HUES48 (cell line): Measurements from ENCODE around the gene CREB1.

Source experiments
- H3K27ac ChIP-seq: one replicate; pipeline ENCODE4 v1.7.0; 2013; ENCODE audit warnings: low read depth, low read length, inconsistent platforms
- H3K27me3 ChIP-seq: 2 replicates; pipeline ENCODE4 v1.6.1; 2013; ENCODE audit warnings: mild to moderate bottlenecking, low read length; ENCODE audit not compliant: control insufficient read depth, insufficient read depth
- H3K36me3 ChIP-seq: 2 replicates; pipeline ENCODE4 v1.6.1; 2013; ENCODE audit warnings: low read length; ENCODE audit not compliant: control insufficient read depth, insufficient read depth
- H3K4me1 ChIP-seq: 2 replicates; pipeline ENCODE4 v1.6.1; 2013; ENCODE audit warnings: mild to moderate bottlenecking, low read length; ENCODE audit not compliant: control insufficient read depth, insufficient read depth
- H3K4me3 ChIP-seq: 2 replicates; pipeline ENCODE4 v1.5.1; 2013; ENCODE audit warnings: mild to moderate bottlenecking, low read depth, low read length
- H3K9ac ChIP-seq: 2 replicates; pipeline ENCODE4 v1.6.1; 2013; ENCODE audit warnings: mild to moderate bottlenecking, low read depth, low read length, moderate library complexity
- H3K9me3 ChIP-seq: 2 replicates; pipeline ENCODE4 v1.6.1; 2013; ENCODE audit warnings: low read length; ENCODE audit not compliant: control insufficient read depth, insufficient read depth

The CREB1 gene

DNA sequence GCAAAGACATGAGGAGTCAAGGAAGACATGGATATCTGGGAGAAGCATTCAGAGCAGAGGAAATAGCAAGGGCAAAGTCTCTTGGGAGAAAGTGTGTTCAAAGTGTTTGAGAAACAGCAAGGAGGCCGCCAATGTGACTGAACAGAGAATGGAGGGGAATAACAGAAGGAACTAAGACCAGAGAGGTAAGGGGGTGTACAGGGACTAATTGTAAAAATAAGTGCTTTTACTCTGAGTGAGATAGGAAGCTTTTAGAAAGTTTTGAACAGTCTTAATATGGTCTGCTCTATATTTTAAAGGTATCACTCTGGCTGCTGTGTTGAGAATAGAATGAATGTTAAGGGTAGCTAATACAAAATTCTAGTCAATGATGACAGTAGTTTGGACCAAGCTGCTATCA lies 6.8 kb upstream of the CREB1 start:
- peaks cover 10% of the 10 kb centered on the region for H3K4me1 ChIP-seq
- peaks cover 7% of the 10 kb centered on the region for H3K27me3 ChIP-seq
- no peak overlapping the region for H3K9ac ChIP-seq
- H3K36me3 ChIP-seq: no peaks in the 10 kb centered on the region
- H3K27ac ChIP-seq: no peak overlapping the region
- no peak overlapping the region for H3K4me3 ChIP-seq
- no peaks in the 10 kb centered on the region for H3K9me3 ChIP-seq

- H3K36me3 ChIP-seq: no peaks in the 10 kb centered on the region
Observed at GRCh38 chr2:207525296-207525695, 4.5 kb upstream of the CREB1 start.

DNA sequence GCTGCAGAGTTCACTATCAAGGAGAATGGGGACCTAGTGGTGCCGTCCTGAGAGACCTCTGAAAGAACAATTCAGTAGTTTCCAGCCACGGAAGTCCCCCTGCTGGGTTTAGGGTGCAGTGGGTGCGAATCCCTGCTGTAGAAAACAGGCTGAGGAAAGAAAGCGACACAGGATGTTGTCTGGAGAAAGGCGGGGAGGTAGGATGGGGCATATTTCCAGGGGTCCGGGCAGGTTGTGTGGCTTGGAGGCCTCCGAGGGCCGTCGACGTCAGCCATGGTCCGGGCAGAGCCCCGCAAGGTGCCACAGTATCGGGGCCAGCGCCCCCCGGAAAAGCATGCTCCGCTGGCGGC lies 807 bp upstream of the CREB1 start:
- no peaks in the 10 kb centered on the region for H3K36me3 ChIP-seq
- H3K27me3 ChIP-seq: peaks cover 13% of the 10 kb centered on the region
- H3K4me3 ChIP-seq: peak overlapping the region; percentile 97
- H3K27ac ChIP-seq: peak overlapping the region; percentile 96
- H3K9me3 ChIP-seq: no peaks in the 10 kb centered on the region
- peak overlapping the region; percentile 99 for H3K9ac ChIP-seq
- peaks cover 19% of the 10 kb centered on the region for H3K4me1 ChIP-seq

More at GRCh38 chr2:207525296-207525695, 4.5 kb upstream of the CREB1 start:
- Histone ChIP-seq H3K27ac (no peak overlapping the region), H3K4me1 (peaks cover 16% of the 10 kb centered on the region), H3K9ac (no peak overlapping the region), H3K27me3 (peaks cover 13% of the 10 kb centered on the region), H3K4me3 (no peak overlapping the region), H3K9me3 (no peaks in the 10 kb centered on the region)

- Histone ChIP-seq H3K4me3 (peak overlapping the region; percentile 100), H3K4me1 (peaks cover 23% of the 10 kb centered on the region)
Observed at GRCh38 chr2:207530160-207531031, 634 bp downstream of the CREB1 start.

DNA sequence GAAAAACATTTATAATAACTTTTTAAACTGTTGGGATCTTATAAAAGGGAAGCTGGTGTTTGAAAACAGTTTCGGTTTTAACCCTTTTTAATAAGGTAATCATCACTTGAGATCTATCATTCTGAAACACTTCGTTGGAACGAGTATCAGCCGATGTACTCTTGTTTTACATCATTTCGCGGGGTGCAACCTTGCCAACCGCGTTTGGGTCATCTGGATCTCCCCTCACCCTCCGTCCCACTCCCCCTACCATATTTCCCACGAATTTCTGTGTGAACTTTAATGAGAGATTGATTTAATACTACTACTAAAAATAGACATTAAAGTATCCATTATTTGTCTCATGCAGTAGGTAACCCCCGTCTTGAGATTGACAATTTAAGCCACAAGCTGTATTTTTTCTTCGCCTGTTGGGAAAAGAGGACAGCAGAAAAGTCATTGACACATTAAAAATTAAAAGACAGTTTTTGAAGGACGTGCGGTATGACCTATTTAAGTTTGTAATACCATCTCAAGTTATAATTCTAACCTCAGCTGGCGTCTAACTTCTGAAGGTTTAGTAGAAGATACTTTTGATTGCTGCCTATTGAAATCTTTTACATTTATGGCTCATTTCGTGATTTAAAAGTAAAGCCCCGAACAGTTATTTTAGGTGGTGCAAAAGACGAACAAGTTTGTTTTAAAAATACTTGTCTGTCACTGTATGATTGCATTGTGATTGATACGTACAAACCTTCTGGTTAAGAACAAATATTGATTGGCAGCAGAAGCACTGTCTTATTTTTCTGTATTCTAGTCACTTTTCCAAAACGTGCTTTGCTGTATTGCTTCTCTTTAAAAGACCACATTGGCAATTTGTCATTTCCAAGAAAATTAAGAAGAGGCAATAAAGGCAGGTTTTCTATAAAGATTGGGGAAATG lies 1.5 kb downstream of the CREB1 start:
- Histone ChIP-seq H3K9ac (peak overlapping the region; percentile 94), H3K9me3 (no peaks in the 10 kb centered on the region), H3K27me3 (peaks cover 13% of the 10 kb centered on the region), H3K4me3 (peak overlapping the region; percentile 100), H3K4me1 (peaks cover 23% of the 10 kb centered on the region), H3K27ac (peak overlapping the region; percentile 72), H3K36me3 (0 out of 2 replicates have a peak, but pooled peaks cover 4% of the 10 kb centered on the region)

More at GRCh38 chr2:207530160-207531031, 634 bp downstream of the CREB1 start:
- Histone ChIP-seq H3K9ac (peak overlapping the region; percentile 99), H3K9me3 (no peaks in the 10 kb centered on the region), H3K36me3 (0 out of 2 replicates have a peak, but pooled peaks cover 4% of the 10 kb centered on the region), H3K27me3 (peaks cover 13% of the 10 kb centered on the region), H3K27ac (peak overlapping the region; percentile 96)

DNA sequence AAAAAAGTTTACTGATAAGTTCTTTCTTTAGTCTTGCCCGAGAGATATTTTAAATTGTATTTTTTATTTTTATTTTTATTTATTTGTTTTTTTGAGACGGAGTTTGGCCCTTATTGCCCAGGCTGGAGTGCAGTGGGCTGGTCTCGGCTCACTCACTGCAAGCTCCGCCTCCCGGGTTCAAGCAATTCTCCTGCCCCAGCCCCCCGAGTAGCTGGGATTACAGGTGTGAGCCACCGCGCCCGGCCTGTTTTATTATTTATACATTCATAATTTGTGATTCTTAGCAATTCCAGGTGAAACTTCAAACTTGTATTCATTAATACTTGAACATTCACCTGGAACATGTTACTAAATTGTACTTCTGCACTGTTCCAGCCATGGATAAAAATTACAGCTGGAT lies 2.9 kb downstream of the CREB1 start:
- Histone ChIP-seq H3K4me3 (no peak overlapping the region), H3K27me3 (peaks cover 9% of the 10 kb centered on the region), H3K9me3 (no peaks in the 10 kb centered on the region), H3K27ac (no peak overlapping the region), H3K9ac (no peak overlapping the region), H3K36me3 (0 out of 2 replicates have a peak, but pooled peaks cover 4% of the 10 kb centered on the region), H3K4me1 (peaks cover 26% of the 10 kb centered on the region)

GRCh38 chr2:207533461-207534008 lies 3.8 kb downstream of the CREB1 start:
- Histone ChIP-seq H3K27ac (no peak overlapping the region), H3K9me3 (no peaks in the 10 kb centered on the region), H3K36me3 (0 out of 2 replicates have a peak, but pooled peaks cover 4% of the 10 kb centered on the region), H3K4me3 (no peak overlapping the region), H3K27me3 (peaks cover under 1% of the 10 kb centered on the region; the same call in 1 of the 2 replicates), H3K4me1 (peaks cover 18% of the 10 kb centered on the region), H3K9ac (no peak overlapping the region)

DNA sequence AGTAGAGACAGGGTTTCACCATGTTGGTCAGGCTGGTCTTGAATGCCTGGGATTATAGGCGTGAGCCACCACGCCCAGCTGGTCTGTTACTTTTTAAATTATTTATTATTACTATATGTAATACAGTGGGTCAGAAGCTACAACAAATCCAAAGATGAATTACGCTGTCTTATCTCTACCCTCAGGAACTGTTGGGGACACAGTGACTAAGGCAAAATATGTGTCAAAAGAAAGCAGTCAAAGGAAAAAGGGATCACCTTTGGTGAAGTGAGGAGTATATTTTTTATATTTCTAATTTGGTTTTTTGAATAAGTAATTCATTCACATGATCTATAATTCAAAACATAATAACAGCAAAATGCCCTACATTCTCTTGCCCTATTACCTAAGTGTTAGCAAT lies 4.7 kb downstream of the CREB1 start:
- H3K9ac ChIP-seq: no peak overlapping the region
- peaks cover 17% of the 10 kb centered on the region for H3K4me1 ChIP-seq
- no peak overlapping the region for H3K4me3 ChIP-seq
- H3K27ac ChIP-seq: no peak overlapping the region
- H3K27me3 ChIP-seq: no peaks in the 10 kb centered on the region
- 0 out of 2 replicates have a peak, but pooled peaks cover 4% of the 10 kb centered on the region for H3K36me3 ChIP-seq
- no peaks in the 10 kb centered on the region for H3K9me3 ChIP-seq

GRCh38 chr2:207539470-207539869 lies 9.7 kb downstream of the CREB1 start:
- H3K36me3 ChIP-seq: 0 out of 2 replicates have a peak, but pooled peaks cover 3% of the 10 kb centered on the region

DNA sequence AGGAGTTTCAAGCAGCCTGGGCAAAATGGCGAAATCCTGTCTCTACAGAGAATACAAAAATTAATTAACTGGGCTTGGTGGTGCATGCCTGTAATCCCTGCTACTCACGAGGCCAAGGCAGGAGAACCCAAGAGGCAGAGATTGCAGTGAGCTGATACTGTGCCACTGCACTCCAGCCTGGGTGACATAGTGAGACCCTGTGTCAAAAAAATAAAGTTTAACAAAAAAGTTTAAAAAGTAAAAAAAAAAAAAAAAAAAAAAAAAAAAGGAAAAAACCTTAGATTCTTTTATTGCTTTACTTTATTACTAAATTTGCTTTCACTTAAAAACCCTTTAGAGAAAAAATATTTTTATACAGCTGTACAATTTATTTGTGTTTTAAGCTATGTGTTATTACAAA lies 10.7 kb downstream of the CREB1 start:
- Histone ChIP-seq H3K9me3 (no peaks in the 10 kb centered on the region), H3K4me1 (peaks cover 4% of the 10 kb centered on the region; the same call in 1 of the 2 replicates), H3K4me3 (no peak overlapping the region), H3K27ac (no peak overlapping the region), H3K36me3 (no peaks in the 10 kb centered on the region), H3K9ac (no peak overlapping the region), H3K27me3 (no peaks in the 10 kb centered on the region)

More at GRCh38 chr2:207539470-207539869, 9.7 kb downstream of the CREB1 start:
- Histone ChIP-seq H3K4me3 (no peak overlapping the region), H3K4me1 (peaks cover 9% of the 10 kb centered on the region), H3K27me3 (no peaks in the 10 kb centered on the region), H3K9ac (no peak overlapping the region), H3K27ac (no peak overlapping the region), H3K9me3 (no peaks in the 10 kb centered on the region)
